ENCODE results near the gene NAB2.

DNA sequence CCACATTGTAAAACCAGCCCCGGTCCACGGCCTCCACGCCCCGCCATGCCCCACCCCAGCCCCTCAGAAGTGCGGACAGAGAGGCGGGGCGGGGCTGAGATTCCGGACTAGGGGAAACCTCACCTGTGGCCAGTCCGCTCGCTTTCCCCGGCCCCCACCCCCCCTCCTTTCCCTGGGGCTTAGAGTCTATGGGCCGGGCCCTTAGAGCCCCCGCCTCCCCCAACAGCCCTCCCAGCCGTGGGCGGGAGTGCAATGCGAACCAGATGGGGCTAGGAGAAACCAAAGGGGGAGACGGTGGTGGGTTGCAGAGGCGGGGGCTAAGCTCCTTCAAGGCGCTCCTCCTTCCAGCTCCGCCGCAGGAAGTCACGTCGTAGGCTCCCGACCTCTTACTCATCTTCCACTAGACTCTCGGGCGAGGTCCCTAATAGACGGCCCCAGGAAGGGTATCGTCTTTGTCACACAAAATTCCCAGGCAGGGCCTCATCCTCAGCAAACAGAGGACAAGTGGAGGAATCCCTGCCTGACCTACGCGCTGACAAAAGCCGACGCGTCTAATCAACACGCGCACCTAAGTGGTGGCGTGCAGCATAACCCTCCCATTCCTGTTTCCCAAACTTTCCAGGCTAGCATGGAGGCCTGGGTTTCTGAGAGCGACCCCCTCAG is 1.1 kb upstream of the NAB2 start:
- TF ChIP-seq, protein P1, sequence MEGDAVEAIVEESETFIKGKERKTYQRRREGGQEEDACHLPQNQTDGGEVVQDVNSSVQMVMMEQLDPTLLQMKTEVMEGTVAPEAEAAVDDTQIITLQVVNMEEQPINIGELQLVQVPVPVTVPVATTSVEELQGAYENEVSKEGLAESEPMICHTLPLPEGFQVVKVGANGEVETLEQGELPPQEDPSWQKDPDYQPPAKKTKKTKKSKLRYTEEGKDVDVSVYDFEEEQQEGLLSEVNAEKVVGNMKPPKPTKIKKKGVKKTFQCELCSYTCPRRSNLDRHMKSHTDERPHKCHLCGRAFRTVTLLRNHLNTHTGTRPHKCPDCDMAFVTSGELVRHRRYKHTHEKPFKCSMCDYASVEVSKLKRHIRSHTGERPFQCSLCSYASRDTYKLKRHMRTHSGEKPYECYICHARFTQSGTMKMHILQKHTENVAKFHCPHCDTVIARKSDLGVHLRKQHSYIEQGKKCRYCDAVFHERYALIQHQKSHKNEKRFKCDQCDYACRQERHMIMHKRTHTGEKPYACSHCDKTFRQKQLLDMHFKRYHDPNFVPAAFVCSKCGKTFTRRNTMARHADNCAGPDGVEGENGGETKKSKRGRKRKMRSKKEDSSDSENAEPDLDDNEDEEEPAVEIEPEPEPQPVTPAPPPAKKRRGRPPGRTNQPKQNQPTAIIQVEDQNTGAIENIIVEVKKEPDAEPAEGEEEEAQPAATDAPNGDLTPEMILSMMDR (IDR thresholded peaks at IDR 0.05; ENCODE audit: low read depth, low read length, missing input control), result no peak
- peak in 1 of 2 donors; percentile 1 for TF ChIP-seq JUND (IDR thresholded peaks at IDR 0.05)
- no peak for TF ChIP-seq RXRA (IDR thresholded peaks at IDR 0.05)
- TF ChIP-seq, protein P2, sequence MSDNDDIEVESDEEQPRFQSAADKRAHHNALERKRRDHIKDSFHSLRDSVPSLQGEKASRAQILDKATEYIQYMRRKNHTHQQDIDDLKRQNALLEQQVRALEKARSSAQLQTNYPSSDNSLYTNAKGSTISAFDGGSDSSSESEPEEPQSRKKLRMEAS (IDR thresholded peaks at IDR 0.05), result no peak
- TF ChIP-seq RAD21 (IDR thresholded peaks at IDR 0.05), result no peak
- TF ChIP-seq YY1 (IDR thresholded peaks at IDR 0.05), result no peak
- TF ChIP-seq, protein P3, sequence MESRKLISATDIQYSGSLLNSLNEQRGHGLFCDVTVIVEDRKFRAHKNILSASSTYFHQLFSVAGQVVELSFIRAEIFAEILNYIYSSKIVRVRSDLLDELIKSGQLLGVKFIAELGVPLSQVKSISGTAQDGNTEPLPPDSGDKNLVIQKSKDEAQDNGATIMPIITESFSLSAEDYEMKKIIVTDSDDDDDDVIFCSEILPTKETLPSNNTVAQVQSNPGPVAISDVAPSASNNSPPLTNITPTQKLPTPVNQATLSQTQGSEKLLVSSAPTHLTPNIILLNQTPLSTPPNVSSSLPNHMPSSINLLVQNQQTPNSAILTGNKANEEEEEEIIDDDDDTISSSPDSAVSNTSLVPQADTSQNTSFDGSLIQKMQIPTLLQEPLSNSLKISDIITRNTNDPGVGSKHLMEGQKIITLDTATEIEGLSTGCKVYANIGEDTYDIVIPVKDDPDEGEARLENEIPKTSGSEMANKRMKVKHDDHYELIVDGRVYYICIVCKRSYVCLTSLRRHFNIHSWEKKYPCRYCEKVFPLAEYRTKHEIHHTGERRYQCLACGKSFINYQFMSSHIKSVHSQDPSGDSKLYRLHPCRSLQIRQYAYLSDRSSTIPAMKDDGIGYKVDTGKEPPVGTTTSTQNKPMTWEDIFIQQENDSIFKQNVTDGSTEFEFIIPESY (IDR thresholded peaks at IDR 0.05), result no peak
- TF ChIP-seq, protein P4, sequence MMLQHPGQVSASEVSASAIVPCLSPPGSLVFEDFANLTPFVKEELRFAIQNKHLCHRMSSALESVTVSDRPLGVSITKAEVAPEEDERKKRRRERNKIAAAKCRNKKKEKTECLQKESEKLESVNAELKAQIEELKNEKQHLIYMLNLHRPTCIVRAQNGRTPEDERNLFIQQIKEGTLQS (IDR thresholded peaks at IDR 0.05), result no peak
- no peak for TF ChIP-seq SP1 (IDR thresholded peaks at IDR 0.05)
- TF ChIP-seq TAF1 (conservative IDR thresholded peaks at IDR 0.05), result no peak
- TF ChIP-seq, protein P5, sequence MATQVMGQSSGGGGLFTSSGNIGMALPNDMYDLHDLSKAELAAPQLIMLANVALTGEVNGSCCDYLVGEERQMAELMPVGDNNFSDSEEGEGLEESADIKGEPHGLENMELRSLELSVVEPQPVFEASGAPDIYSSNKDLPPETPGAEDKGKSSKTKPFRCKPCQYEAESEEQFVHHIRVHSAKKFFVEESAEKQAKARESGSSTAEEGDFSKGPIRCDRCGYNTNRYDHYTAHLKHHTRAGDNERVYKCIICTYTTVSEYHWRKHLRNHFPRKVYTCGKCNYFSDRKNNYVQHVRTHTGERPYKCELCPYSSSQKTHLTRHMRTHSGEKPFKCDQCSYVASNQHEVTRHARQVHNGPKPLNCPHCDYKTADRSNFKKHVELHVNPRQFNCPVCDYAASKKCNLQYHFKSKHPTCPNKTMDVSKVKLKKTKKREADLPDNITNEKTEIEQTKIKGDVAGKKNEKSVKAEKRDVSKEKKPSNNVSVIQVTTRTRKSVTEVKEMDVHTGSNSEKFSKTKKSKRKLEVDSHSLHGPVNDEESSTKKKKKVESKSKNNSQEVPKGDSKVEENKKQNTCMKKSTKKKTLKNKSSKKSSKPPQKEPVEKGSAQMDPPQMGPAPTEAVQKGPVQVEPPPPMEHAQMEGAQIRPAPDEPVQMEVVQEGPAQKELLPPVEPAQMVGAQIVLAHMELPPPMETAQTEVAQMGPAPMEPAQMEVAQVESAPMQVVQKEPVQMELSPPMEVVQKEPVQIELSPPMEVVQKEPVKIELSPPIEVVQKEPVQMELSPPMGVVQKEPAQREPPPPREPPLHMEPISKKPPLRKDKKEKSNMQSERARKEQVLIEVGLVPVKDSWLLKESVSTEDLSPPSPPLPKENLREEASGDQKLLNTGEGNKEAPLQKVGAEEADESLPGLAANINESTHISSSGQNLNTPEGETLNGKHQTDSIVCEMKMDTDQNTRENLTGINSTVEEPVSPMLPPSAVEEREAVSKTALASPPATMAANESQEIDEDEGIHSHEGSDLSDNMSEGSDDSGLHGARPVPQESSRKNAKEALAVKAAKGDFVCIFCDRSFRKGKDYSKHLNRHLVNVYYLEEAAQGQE (IDR thresholded peaks at IDR 0.05), result no peak
- no peak for TF ChIP-seq FOXA1 (IDR thresholded peaks at IDR 0.05)
- no peak for TF ChIP-seq FOXA2 (IDR thresholded peaks at IDR 0.05)

Measured in liver (tissue), 3 donors.